ENCODE data around the gene WBP2.
"Not testable (repeated sequence)": the region's sequence is repeated elsewhere in the genome, so short reads cannot be mapped to it uniquely, and the experiment has no call there.

The WBP2 gene

DNA sequence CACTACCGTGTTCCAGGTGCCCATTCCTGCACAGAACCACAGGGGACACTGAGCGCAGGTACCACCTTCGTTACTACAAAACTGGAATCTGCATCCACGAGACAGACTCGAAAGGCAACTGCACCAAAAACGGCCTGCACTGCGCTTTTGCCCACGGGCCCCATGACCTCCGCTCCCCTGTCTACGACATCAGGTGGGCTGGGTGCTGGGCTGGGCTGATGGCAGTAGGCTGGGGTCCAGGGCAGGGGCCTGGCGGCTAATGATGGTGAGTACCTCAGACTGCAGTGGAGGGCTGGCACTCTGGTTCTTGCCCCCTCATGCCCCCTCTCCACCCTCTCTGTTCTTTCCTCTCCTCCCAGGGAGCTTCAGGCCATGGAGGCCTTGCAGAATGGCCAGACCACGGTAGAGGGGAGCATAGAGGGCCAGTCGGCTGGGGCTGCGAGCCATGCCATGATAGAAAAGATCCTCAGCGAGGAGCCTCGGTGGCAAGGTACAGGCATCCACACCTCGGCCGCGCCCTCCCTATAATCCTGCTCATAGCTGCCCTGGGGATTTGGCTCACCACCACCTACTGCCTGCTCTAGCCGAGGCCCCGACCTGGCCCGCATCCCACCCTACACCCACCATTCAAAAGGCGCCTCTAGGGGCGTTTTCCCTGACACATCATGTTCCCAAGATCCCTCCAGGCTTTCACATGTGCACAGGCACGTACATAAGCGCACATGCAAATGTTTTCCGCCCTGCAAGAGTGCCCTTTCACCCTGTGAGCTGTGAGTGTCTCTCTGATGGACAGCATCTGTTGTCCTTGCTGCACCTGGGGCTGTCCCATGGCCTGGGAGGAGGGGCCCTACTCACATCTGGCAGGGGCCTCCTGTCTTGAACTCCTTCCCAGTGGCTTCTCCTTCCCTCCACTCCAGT lies 42.8 kb downstream of the WBP2 start:
- no peak for DNase-seq

DNA sequence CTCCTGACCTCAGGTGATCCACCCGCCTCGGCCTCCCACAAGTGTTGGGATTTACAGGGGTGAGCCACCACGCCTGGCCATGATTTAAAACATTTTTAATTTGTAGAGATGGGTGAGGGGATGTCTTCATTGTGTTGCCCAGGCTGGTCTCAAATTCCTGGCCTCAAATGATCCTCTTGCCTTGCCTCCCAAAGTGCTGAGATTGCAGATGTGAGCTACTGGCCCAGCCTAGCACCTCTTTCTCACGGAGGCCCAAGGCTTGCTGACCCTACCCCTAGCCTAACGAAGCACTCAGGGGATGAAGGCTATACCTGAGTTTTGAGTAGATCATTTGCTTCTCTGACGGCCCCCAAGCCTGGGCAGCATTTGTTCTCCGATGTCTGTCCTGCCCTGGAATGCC lies 44.0 kb downstream of the WBP2 start:
- no peak for DNase-seq

DNA sequence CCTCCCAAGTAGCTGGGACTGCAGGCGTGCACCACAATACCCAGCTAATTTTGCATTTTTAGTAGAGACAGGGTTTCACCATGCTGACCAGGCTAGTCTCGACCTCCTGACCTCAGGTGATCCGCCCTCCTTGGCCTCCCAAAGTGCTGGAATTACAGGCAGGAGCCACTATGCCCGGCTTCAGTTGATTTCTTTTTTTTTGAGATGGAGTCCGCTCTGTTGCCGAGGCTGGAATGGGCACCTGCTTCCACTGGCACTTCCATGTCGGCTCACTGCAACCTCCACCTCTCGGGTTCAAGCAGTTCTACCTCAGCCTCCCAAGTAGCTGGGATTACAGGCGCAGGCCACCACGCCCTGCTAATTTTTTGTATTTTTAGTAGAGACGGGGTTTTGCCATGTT lies 44.4 kb downstream of the WBP2 start:
- DNase-seq = not testable (repeated sequence)

DNA sequence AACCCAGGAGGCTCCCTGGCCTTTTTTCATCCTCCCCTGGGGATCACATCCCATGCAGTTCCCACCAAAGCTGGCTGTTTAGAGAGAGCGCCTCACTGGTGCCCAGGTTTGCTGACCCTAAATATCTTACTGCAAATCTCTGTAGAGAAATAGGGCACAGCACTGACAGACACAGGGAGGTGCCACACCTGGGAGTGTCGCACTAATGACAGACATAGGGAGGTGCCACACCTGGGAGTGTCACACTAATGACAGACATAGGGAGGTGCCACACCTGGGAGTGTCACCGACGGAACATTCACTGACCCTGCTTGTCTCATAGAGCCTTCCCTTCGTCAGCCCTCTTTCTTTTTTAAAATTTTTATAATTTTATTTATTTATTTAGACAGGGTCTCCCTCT lies 44.9 kb downstream of the WBP2 start:
- DNase-seq = no peak

DNA sequence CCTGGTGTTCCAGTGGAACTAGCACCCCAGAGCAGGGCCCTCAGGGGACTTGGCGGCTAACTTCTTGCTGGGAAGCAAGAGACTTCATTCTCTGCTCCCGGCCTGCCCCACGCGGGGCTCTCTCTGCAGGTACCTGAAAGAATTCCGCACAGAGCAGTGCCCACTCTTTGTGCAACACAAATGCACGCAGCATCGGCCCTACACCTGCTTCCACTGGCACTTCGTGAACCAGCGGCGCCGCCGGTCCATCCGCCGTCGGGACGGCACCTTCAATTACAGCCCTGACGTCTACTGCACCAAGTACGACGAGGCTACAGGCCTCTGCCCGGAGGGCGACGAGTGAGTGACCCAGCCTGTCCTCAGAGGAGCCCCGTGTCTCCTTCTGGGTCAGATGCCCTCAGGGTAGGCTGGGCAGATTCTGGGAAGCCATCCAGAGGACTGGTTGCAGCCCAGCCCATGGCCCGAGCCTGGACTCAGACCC lies 45.5 kb downstream of the WBP2 start:
- DNase-seq = no peak

DNA sequence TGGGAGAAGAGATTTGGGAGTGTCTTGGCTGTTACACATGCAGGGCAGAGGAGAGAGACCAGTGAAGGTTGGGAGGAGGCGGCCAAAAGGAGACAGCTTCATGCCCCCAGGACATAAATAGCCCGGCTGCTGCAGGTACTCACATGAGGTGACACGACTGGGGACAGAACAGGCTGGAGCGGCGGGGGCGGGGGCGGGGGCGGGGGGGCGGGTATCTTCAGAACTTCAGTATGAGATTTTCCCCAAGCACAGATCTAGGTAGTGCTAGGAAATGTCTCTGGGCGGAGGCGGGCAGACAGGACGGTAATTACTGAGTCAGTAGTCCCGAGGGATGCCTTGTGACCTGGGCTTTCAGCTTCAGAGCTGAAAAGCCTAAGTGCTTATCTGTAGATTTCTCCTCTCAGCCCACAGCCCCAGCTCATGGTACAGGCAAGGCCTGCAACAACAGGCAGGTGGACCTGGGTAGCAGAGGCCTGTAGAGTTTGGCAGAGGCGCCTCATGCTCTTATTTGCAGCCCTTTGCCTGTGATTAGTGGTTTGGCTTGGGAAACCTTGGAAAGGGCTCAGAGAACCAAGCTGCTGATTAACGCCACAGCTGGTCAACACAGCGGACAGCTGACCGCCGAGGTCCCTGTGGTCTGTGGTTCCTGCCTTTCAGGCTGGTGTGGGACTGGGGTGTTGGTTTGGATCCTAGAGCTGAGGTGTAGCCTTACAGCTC lies 46.1 kb downstream of the WBP2 start:
- DNase-seq = no peak

DNA sequence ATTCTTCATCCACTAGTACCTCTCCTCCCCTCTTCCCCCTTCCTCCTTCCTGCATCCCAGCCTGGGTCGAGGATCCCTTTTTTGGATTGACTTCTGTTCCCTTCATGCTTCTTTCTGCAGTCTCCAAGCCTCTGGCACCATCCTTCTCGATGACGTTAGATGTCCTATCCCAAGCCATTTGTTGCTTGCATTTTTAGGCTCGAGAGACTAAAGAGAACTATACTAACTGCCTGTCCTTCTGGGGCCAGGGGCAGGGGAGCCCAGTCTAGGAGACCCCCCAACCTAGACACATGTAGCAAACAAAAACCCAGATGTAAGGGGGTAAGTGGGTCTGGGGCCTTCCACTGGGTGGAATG lies 46.6 kb downstream of the WBP2 start:
- no peak for DNase-seq

DNA sequence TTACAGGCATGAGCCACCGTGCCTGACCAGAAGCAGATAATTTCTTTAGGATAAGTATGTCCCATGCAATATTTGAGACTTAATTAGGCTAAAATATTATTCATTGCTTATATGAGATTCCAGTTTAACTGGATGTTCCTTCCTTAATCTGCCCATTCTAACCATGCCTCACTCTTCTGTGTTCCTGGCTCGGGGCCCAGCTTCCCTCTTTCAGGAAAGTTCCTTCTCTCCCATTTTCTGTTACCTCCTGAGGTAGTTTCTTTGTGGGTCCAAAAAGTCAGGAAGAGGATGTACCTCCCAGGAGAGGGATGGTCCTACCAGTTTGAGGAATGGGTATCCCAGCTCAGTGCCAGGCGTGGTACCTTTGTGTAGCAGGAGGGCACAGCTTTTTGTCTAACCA lies 47.3 kb downstream of the WBP2 start:
- no peak for DNase-seq

DNA sequence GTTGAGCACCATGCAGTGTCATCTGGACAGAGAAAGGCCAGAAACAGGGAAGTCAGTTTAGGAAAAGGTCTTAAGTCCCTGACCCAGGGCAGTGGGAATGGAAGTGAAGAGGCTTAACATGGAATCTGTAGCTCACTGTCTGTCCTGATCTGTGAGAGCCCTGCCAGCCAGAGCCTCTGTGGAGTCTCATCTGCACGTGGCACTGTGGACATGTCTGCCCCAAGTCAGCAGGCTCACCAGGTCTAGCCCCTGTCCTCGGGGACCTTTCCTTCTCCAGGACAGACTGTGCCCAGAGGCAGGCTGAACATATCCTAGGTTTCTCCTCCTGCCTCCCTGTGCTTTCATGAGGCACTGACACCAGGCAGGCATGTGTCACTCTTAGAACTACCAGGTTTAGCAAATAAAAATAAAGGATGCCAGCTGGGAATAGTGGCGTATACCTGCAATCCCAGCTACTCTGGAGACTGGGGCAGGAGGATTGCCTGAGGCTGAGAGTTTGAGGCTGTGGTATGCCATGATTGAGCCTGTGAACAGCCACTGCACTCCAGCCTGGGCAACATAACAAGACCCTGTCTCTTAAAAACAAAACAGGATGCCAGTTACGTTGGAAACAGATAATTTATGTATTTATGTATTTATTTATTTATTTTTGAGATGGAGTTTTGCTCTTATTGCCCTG lies 48.2 kb downstream of the WBP2 start:
- DNase-seq = no peak

DNA sequence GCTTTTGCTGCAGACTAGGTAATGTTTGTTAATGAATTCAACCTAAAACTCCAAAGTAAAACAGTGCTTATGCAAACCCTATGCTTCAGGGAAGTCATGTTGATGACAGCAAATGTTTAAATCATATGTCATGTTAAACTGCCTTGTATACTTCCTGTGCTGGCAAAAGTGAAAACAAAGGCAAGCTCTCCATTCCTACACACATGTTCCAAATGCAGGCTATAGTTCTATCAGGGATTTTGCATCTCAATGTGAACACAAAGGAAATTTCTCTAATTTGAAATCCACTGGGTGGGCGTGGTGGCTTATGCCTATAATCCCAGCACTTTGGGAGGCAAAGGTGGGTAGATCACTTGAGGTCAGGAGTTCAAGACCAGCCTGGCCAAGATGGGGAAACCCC lies 51.3 kb downstream of the WBP2 start:
- DNase-seq = no peak

DNA sequence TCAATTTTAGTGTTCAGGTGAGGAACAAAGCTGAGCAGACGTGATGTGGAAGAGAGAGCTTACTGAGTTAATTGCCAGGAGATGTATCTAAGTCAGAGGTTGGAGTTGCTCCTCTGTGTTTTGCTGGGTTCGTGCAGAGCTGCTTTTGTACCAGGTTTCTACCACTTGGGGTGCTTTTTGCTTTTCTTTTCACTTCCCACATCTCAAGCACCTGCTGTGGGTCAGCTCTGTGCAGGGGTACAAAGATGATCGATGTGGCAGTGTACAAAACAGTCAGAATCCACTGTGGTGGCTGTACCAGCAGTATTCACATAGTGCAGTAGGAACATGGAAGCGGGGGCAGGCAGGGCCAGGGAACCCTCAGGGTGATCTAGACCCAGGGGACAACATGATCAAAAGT lies 55.7 kb downstream of the WBP2 start:
- DNase-seq = no peak

DNA sequence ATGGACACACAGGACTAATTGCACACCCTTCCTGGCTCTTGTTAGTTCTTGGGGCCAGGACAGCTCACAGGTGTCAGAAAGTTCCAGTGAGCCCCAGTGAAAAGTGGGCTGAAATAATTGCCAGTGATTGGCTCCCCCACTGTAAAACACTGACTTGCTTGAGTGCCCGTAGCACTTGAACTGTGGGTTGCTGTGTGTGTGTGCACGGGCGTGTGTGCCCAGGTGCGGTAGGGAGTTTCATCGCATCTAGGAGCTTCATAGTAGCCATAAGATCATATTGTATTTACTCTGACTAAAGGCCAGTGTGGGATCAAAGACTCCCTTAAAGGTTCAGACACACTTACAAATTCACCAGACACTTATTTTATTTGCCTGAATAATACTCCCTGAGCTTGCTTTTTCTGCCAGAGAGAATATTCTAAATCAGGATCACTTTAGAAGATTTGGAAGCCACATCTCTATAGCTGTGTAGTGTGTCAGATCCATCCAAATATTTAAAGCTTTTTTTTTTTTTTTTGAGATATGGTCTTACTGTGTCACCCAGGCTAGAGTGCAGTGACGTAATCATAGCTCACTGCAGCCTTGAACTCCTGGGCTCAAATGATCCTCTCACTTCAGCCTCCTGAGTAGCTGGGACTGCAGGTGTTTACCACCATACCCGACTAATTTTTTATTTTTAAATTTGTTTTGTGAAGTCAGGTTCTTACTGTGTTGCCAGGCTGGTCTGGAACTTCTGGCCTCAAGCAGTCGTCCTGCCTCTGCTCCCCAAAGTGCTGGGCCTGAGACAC lies 59.1 kb downstream of the WBP2 start:
- no peak for DNase-seq
